ENCODE measurements around the gene WNK1. TPM values are rescaled to one million over a fixed set of nuclear protein-coding genes. Genes with fewer than 3 reads are reported as not detected.

The WNK1 gene
- polyA plus RNA-seq, 1 donor (not counting 4 experiments of a cell fraction or from before 2014, with no cell fraction given), result 72.3 TPM

DNA sequence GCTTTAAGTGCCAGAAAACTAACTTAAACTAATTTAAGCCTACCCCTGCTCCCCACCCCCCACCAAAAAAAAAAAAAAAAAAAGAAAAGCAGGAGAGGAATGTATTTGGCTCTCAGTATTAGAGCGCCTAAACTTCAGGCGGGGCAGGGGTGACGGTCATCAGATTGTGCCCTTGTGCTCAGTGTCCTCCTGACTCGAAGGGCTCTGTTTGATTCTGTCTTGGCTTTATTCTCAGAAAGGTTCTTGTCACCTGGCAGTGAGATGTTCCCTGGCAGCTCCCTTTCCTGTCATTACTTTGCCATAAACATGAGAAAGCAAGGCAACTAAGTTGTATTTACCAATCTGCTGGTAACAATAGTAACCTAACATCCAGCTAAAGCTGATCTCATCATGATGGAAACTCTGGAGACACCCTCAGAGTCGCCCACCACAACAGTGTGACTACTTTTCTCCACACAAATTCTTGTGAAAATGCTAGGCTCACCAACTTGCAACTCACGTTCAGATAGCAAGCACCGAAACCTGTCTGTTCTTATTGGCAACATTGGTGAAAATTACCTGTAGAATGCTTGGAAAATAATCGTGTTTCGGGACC lies 39.0 kb upstream of the WNK1 start:
- no peaks in the 10 kb centered on the region for H3K79me2 ChIP-seq (ENCODE audit: control insufficient read depth, insufficient read depth, low read length)
- H4K20me1 ChIP-seq (ENCODE audit: control insufficient read depth, extremely low read depth, insufficient read depth, low read length), result no peaks in the 10 kb centered on the region
- no peak overlapping the region for H3K4me2 ChIP-seq (ENCODE audit: control insufficient read depth, extremely low read depth, insufficient read depth, low read depth, low read length)
- peaks cover 5% of the 10 kb centered on the region for H3K4me1 ChIP-seq (ENCODE audit: control insufficient read depth, extremely low read depth, insufficient read depth, low read length)
- TF ChIP-seq, protein P1, sequence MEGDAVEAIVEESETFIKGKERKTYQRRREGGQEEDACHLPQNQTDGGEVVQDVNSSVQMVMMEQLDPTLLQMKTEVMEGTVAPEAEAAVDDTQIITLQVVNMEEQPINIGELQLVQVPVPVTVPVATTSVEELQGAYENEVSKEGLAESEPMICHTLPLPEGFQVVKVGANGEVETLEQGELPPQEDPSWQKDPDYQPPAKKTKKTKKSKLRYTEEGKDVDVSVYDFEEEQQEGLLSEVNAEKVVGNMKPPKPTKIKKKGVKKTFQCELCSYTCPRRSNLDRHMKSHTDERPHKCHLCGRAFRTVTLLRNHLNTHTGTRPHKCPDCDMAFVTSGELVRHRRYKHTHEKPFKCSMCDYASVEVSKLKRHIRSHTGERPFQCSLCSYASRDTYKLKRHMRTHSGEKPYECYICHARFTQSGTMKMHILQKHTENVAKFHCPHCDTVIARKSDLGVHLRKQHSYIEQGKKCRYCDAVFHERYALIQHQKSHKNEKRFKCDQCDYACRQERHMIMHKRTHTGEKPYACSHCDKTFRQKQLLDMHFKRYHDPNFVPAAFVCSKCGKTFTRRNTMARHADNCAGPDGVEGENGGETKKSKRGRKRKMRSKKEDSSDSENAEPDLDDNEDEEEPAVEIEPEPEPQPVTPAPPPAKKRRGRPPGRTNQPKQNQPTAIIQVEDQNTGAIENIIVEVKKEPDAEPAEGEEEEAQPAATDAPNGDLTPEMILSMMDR (optimal IDR thresholded peaks at IDR 0.05 in 1 of 3, IDR thresholded peaks at IDR 0.05 in 1 of 3, conservative IDR thresholded peaks at IDR 0.05 in 1 of 3; ENCODE audit: extremely low read depth in 1 of 3, insufficient read depth in 2 of 3, low read length in 3 of 3), result no peak
- TF ChIP-seq EZH2 (IDR thresholded peaks at IDR 0.05; ENCODE audit: low read length), result no peak
- no peaks in the 10 kb centered on the region for H3K9me1 ChIP-seq (ENCODE audit: control insufficient read depth, extremely low read depth, insufficient read depth, low read length)
- H3K27me3 ChIP-seq (ENCODE audit: control insufficient read depth, extremely low read depth, insufficient read depth, low read length), result no peaks in the 10 kb centered on the region
- no peak overlapping the region for H3K4me3 ChIP-seq (ENCODE audit: control insufficient read depth in 2 of 3, extremely low read depth in 1 of 3, insufficient read depth in 2 of 3, low read depth in 1 of 3, low read length in 3 of 3)
- H3K36me3 ChIP-seq (ENCODE audit: control insufficient read depth in 2 of 2, extremely low read depth in 1 of 2, insufficient read depth in 2 of 2, low read length in 2 of 2), result no peaks in the 10 kb centered on the region
- H3K9ac ChIP-seq (ENCODE audit: control insufficient read depth, extremely low read depth, insufficient read depth, low read length), result no peak overlapping the region
- H3K27ac ChIP-seq (ENCODE audit: control insufficient read depth, insufficient read depth, low read length), result no peak overlapping the region
- DNase-seq (ENCODE audit: low read depth, low spot score), result no peak
- no peaks in the 10 kb centered on the region for H3K9me3 ChIP-seq (ENCODE audit: control insufficient read depth, low read depth, low read length)
- no peak overlapping the region for H2AFZ ChIP-seq (ENCODE audit: control insufficient read depth, low read length)
- peak; percentile 39 for FAIRE-seq
- dilution Hi-C loops (cut with MboI; ENCODE audit: extremely low pct_ligation_motif_present, low sequenced_read_pairs), result no loop called here

DNA sequence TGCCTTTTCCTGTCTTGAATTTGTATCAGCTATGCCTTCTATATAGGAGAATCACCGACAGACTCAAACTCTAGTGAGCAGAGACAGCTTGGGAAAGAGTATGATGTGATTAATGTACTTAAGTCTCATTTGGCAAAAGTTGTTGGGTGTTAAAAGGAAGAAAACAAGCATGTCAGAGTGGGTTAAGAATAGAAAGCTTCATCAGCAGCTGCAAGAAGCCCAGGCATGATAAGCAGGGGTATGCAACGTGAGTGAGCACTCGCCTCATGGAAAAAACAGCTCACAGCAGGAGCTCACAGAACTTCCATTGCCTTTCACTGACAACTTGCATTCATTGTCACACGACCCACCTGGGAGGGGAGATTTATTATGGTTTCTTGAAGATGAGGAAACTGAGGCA lies 35.9 kb upstream of the WNK1 start:
- dilution Hi-C loops (cut with MboI; ENCODE audit: extremely low pct_ligation_motif_present, low sequenced_read_pairs), result no loop called here
- no peak overlapping the region for H3K4me2 ChIP-seq (ENCODE audit: control insufficient read depth, extremely low read depth, insufficient read depth, low read depth, low read length)

More for the DNA sequence above, 35.9 kb upstream of the WNK1 start:
- Histone ChIP-seq H3K4me1 (ENCODE audit: control insufficient read depth, extremely low read depth, insufficient read depth, low read length) (peaks cover 5% of the 10 kb centered on the region), H3K9me1 (ENCODE audit: control insufficient read depth, extremely low read depth, insufficient read depth, low read length) (no peaks in the 10 kb centered on the region), H3K36me3 (ENCODE audit: control insufficient read depth in 2 of 2, extremely low read depth in 1 of 2, insufficient read depth in 2 of 2, low read length in 2 of 2) (no peaks in the 10 kb centered on the region), H4K20me1 (ENCODE audit: control insufficient read depth, extremely low read depth, insufficient read depth, low read length) (no peaks in the 10 kb centered on the region), H3K79me2 (ENCODE audit: control insufficient read depth, insufficient read depth, low read length) (no peaks in the 10 kb centered on the region), H2AFZ (ENCODE audit: control insufficient read depth, low read length) (no peak overlapping the region), H3K27me3 (ENCODE audit: control insufficient read depth, extremely low read depth, insufficient read depth, low read length) (no peaks in the 10 kb centered on the region), H3K9ac (ENCODE audit: control insufficient read depth, extremely low read depth, insufficient read depth, low read length) (no peak overlapping the region), H3K27ac (ENCODE audit: control insufficient read depth, insufficient read depth, low read length) (no peak overlapping the region), H3K4me3 (ENCODE audit: control insufficient read depth in 2 of 3, extremely low read depth in 1 of 3, insufficient read depth in 2 of 3, low read depth in 1 of 3, low read length in 3 of 3) (no peak overlapping the region), H3K9me3 (ENCODE audit: control insufficient read depth, low read depth, low read length) (no peaks in the 10 kb centered on the region)
- FAIRE-seq (no peak), DNase-seq (ENCODE audit: low read depth, low spot score) (no peak)
- TF ChIP-seq, protein P1 (optimal IDR thresholded peaks at IDR 0.05 in 1 of 3, IDR thresholded peaks at IDR 0.05 in 1 of 3, conservative IDR thresholded peaks at IDR 0.05 in 1 of 3; ENCODE audit: extremely low read depth in 1 of 3, insufficient read depth in 2 of 3, low read length in 3 of 3), result no peak
- no peak for TF ChIP-seq EZH2 (IDR thresholded peaks at IDR 0.05; ENCODE audit: low read length)

Data from keratinocyte (primary cell).